GDM1 (cell line): Measurements from ENCODE around the gene SNX18.

Source experiments
- DNase-seq: peaks from one replicate; lab custom pipeline; 2025; lab: John Stamatoyannopoulos, UW

SNX18 gene

DNA sequence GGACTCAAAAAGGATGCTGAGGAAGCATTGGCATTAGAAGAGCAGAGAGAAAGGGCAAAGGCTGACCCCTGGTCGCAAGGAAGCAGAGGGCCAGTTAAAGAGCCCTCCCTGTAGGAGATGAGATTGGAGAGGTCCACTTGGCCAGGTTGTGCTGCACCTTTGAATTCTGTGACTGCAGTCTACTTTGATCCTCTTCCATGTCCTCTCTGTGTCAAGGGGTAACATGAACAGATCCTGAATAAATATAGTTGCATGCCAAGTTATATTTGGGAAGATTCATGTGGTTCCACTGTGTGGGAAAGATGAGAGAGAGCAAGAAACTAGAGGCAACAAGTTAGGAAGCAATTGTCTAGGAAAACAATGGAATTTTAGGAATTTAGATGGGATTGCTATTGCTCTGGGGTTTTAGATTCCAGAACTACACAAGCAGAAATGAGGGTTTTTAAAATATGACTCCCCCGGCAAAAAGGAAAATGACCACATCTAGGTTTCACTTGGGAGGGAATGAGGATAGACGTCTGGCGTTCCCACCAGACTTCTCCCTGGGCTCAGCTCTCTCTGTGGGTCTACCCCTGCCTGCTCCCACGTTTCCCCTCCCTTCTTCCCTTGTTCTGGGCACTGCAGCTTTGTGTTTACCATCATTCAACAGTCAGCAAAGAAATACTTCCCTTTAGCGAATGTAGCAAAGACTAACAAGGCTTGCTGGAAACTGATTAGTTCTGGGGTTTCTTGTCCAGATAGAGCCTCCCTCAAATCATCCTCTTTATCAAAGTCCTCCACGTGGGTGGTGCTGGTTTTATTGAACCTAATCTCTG is 63.6 kb downstream of the SNX18 start:
- no peak for DNase-seq

DNA sequence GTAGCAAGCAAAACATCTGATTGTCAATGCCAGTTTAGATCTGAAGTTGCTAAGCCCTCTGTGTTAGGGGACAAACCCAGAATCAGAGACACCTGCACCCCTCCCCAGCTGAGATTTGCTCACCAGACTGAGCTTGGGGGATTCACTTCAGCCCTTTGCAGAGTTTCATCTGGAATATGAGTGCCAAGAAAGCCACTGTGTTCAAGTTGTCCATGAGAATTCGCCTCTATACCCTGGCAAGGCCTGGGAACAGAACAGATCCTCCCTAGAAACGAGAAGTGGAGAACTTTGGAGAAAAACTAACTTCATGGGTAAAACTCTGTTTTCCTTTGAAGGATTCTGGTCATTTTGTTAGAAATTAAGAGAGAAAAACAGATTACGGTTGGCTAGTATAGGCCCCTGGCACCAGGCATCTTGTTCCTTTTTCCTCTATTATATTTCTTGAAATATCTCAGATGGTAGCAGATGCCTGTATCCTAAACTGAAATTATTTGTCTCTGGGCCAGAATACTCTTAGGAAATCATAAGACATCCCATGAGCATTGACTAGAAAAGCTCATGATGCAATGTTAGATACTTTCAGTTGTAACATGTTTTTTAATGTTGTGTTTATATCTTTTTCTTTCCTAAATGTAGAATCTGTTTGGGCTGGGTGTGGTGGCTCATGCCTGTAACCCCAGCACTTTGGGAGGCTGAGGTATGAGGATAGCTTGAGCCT is 64.4 kb downstream of the SNX18 start:
- DNase-seq: no peak

DNA sequence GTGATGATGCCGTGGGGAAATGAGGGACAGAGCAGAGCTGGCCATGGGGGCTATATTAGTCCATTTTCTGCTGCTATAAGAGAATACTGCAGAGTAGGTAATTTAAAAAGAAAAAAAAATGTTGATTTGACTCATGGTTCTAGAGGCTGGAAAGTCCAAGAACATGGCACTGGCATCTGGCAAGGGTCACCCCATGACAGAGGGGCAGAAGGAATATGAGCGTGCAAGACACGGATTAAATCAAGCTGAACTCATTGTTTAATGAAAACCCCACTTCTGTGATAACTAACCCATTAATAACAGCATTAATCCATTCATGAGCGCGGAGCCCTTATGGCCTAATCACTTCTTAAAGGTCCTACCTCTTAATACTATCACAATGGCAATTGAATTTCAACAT is 68.8 kb downstream of the SNX18 start:
- no peak for DNase-seq

DNA sequence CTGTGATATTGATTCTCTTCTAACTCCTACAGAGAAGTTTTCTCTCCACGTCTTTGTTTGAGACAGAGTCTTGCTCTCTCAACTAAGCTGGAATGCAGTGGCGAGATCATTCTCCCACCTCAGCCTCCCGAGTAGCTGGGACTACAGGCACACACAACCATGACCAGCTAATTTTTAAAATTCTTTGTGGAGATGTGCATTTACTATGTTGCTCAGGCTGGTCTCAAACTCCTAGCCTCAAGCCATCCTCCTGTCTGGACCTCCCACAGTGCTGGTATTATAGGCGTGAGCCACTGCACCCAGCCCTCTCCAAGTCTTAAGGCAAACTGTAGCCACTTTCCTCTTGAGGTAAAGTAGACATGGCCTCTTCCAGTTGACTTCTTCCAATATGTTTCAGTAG is 72.2 kb downstream of the SNX18 start:
- DNase-seq: no peak

DNA sequence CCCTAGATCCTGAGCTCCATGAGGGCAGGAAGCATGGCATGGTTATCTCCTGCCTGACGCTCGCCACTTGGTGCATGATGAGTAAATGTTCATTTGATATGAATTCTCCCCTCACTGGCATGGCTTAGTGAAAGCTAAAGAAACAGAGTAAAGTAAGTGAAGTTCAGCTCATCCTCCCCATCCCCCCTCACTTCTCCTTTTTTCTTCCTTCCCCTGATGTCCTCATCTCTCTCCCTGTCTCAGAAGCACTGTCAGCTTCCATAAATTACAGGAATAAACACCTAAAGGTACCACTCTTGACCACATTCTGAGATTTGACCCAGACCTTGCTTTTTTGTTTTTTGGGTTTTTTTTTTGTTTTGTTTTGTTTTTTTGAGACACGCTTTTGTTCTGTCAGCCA is 73.3 kb downstream of the SNX18 start:
- peak; percentile 16 for DNase-seq

DNA sequence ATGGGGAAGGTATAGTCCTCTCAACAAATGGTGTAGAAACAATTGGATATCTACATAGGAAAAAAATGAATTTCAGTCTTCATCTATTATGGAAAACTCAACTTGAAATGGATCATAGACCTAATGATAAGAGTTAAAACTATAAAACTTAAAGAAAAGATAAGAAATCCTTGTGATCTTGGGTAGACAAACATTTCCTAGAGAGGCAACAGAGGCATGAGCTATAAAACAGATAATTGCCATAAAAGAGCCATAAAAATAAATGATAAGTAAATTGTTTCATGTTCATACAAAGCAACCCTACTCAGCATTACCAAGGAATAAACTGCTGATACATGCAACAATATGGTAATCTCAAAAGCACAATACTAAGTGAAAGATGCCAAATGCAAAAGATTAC is 76.2 kb downstream of the SNX18 start:
- no peak for DNase-seq

DNA sequence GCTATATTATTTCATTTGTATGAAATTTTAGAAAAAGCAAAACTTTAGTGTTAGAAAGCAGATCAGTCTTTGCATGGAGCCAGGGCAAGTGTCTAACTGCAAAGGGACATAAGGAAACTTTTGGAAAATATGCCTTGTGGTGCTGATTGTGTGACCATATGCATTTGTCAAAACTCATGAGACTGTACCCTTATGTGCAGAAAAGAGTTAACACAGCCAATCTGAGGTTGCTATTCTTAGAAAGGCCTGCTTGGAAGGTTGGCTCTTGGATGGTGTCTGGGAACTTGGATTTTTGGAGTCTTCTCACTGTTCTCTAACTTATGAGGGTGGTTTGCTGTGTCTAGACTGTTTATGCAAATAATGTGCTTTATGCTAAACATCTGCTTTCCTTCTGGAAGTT is 76.6 kb downstream of the SNX18 start:
- DNase-seq: no peak

DNA sequence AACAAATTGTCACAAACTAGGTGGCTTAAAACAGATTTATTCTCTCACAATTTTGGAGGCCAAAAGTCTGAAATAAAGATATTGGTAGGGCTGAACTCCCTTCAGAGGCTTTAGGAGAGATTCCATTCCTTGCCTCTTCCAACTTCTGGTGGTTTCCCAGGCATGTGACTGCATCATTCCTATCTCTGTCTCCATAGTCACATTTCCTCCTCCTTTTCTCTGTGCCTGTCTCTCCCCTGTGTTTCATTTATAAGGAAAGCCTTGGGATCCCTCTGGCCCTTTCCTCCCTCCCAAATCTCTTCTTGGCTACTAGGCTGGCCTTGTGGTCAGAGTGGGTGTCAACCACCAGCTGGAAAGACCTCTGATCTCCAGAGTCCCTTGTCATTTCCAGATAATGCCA is 78.2 kb downstream of the SNX18 start:
- DNase-seq: no peak
